AG04449 (cell line): Measurements from ENCODE around the gene GBX2.

Experiments
- CTCF ChIA-PET: fragments of 350-600 bp; formaldehyde crosslinking; extraction: SDS; loops from one replicate; lab custom pipeline; 2021; ENCODE audit warnings: antibody characterized with exemption; lab: Yijun Ruan, JAX
- POLR2A ChIA-PET: fragments of 400-600, 350-600 bp; formaldehyde crosslinking; extraction: SDS; loops from one replicate; lab custom pipeline; 2020; ENCODE audit warnings: antibody characterized with exemption, inconsistent platforms; lab: Yijun Ruan, JAX
- DNase-seq: peaks from one replicate; pipeline ENCODE4 v3.0.0-alpha.2; 2010; ENCODE audit warnings: low read depth, low spot score
- H3K4me3 ChIP-seq: 2 replicates; pipeline ENCODE4 v1.5.1; 2011; ENCODE audit warnings: low read depth, mild to moderate bottlenecking, control low read depth, low read length
- CTCF ChIP-seq: IDR thresholded peaks from one replicate; pipeline ENCODE4 v1.5.1; 2011; ENCODE audit warnings: mild to moderate bottlenecking, moderate library complexity, low read length, control low read depth, inconsistent platforms; ENCODE audit not compliant: insufficient read depth; ENCODE audit errors: missing control alignments

GBX2 gene

DNA sequence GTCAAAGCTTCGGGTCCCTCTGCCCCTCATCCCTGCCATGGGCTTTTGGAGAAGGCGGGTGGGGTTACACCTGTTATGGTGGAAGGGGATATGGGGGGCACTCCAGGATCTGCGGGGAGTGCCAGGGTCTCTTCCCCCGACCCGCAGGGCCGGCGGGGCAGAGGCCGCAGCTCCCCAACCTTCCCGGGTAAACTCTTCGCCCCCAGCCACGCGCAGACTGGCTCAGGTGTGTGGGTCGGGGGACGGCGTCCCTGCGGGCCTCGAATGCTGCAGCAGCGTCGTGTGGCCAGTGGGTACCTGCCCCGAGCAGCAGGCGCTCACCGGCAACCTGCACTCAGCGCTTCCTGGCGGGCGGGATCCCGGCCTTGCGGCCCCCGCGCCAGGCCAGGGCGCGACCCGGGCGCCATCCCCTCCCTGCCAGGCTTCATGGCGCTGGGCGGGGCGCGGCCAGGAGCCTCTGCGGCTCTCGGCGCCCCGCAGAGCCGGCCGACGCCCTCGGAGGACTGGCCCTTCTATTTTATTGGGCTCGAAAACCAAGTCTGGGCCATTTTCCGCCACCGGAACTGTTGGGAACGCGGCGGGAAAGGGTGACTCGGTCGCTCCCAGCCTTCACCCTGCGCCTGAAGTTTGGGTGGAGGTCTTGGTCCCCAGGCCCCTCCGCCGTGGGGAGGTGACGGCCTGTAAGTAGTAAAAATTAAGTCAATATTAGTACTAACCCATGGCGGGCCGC lies 4.5 kb downstream of the GBX2 start:
- TF ChIP-seq CTCF, result no peak
- no peak for DNase-seq
- H3K4me3 ChIP-seq, result peak overlapping the region; percentile 46
- ChIA-PET POLR2A (no interaction called here), CTCF (interaction anchor here (0.6 to 6.3 kb wide), 5 partner anchors 12 to 1936 kb away, joined by 3 to 57 read pairs (median 3); no protein-coding TSS in a partner anchor)

- ChIA-PET POLR2A (no interaction called here), CTCF (interaction anchor here (1.0 to 1.8 kb wide), 4 partner anchors 13 to 383 kb away, joined by 3 to 8 read pairs (median 4); no protein-coding TSS in a partner anchor)
- DNase-seq, result no peak
- no peak overlapping the region for H3K4me3 ChIP-seq
- no peak for TF ChIP-seq CTCF
These were observed 5.2 kb downstream of the GBX2 start for GRCh38 chr2:236162882-236163470.

- no peak for TF ChIP-seq CTCF
- DNase-seq, result no peak
- no peak overlapping the region for H3K4me3 ChIP-seq
- CTCF ChIA-PET, result interaction anchor here (1.0 to 1.8 kb wide), 4 partner anchors 14 to 383 kb away, joined by 3 to 8 read pairs (median 4); no protein-coding TSS in a partner anchor
- POLR2A ChIA-PET, result no interaction called here
These were observed 5.9 kb downstream of the GBX2 start for GRCh38 chr2:236162031-236162845.

GRCh38 chr2:236161531-236161930 lies 6.7 kb downstream of the GBX2 start:
- CTCF ChIA-PET, result interaction anchor here (1.8 kb wide), 1 partner anchor 17 kb away, joined by 6 read pairs; no protein-coding TSS in a partner anchor
- POLR2A ChIA-PET, result no interaction called here
- no peak overlapping the region for H3K4me3 ChIP-seq
- DNase-seq, result no peak
- TF ChIP-seq CTCF, result no peak

- no peak overlapping the region for H3K4me3 ChIP-seq
- ChIA-PET CTCF (interaction anchor here (1.5 to 1.6 kb wide), 2 partner anchors 382 to 395 kb away, joined by 3 to 7 read pairs; no protein-coding TSS in a partner anchor), POLR2A (no interaction called here)
- TF ChIP-seq CTCF, result no peak
- no peak for DNase-seq
These were observed 7.1 kb downstream of the GBX2 start for GRCh38 chr2:236161082-236161462.
